HepG2 (cell line): ENCODE data around the gene PSMD1. TPM values are rescaled to one million over a fixed set of nuclear protein-coding genes. Genes with fewer than 3 reads are reported as not detected.

ENCODE experiments used
- GPN1 ChIP-seq: sonication (generic); formaldehyde crosslinking; IDR thresholded peaks from 2 replicates; pipeline ENCODE4 v1.5.1; 2020; ENCODE audit warnings: missing genetic modification reagents, borderline replicate concordance
- KAT2B ChIP-seq: fragments of 150-350 bp; IDR thresholded peaks from 2 replicates; pipeline ENCODE4 v1.6.1; 2014; ENCODE audit warnings: low read depth, low read length, borderline replicate concordance
- KDM1A ChIP-seq: IDR thresholded peaks from 2 replicates; pipeline ENCODE4 v1.6.1; 2016; ENCODE audit warnings: missing compliant biosample characterization
- MYC ChIP-seq: sonication (generic); formaldehyde crosslinking; IDR thresholded peaks from 2 replicates; pipeline ENCODE4 v1.9.0; 2021; ENCODE audit warnings: missing genetic modification reagents, borderline replicate concordance
- SMYD3 ChIP-seq: sonication (generic); formaldehyde crosslinking; IDR thresholded peaks from 2 replicates; pipeline ENCODE4 v1.8.1; 2023; ENCODE audit warnings: mild to moderate bottlenecking, missing genetic modification reagents
- ZNF432 ChIP-seq: sonication (generic); formaldehyde crosslinking; IDR thresholded peaks from 2 replicates; pipeline ENCODE4 v1.5.0; 2020; ENCODE audit warnings: missing genetic modification reagents, mild to moderate bottlenecking, borderline replicate concordance
- ZNF546 ChIP-seq: sonication (generic); formaldehyde crosslinking; conservative IDR thresholded peaks from 2 replicates; pipeline ENCODE4 v1.8.1; 2023; ENCODE audit warnings: mild to moderate bottlenecking, missing genetic modification reagents
- ZNF598 ChIP-seq: sonication (generic); formaldehyde crosslinking; IDR thresholded peaks from 2 replicates; pipeline ENCODE4 v1.5.1; 2020; ENCODE audit warnings: mild to moderate bottlenecking, missing genetic modification reagents, borderline replicate concordance
- polyA plus RNA-seq, 8 experiments: library from polyadenylated mRNA; depleted of rRNA in 3 of 8; stranded (reverse) in 7 of 8; unstranded in 1 of 8; fragments of >200 nt; fragmentation: Illumina TruSeq in 4 of 8; extraction: Trizol in 4 of 8; gene quantifications; 2 replicates each; pipeline versions ENCODE4 v1.2.1 to v1.2.3, GENCODE V29; 2011 to 2016; ENCODE audit warnings: low read depth in 4 of 8, missing spikeins in 1 of 8, mixed read lengths in 1 of 8; ENCODE audit not compliant: insufficient read depth in 1 of 8
- total RNA-seq, 5 experiments: library from RNA; depleted of rRNA; stranded (reverse); fragments of >200 nt; fragmentation: Illumina TruSeq; extraction: Trizol; gene quantifications; 2 replicates each; pipeline ENCODE4 v1.2.3, GENCODE V29; 2016; ENCODE audit warnings: low read depth in 1 of 5
- TF ChIP-seq, protein P1 (sequence below), 2 experiments: sonication (generic) in 1 of 2; formaldehyde crosslinking in 1 of 2; IDR thresholded peaks; 2 replicates each; pipeline versions ENCODE4 v1.4.0 to v1.6.1; 2016 to 2020; ENCODE audit warnings: borderline replicate concordance in 1 of 2, low read depth in 1 of 2, mild to moderate bottlenecking in 1 of 2, missing genetic modification reagents in 1 of 2
- TF ChIP-seq, protein P2 (sequence below): sonication (generic); formaldehyde crosslinking; IDR thresholded peaks from 2 replicates; pipeline ENCODE4 v1.4.0; 2020; ENCODE audit warnings: low read depth, missing genetic modification reagents
- TF ChIP-seq, protein P3 (sequence below), 2 experiments: sonication (generic) in 1 of 2; formaldehyde crosslinking in 1 of 2; IDR thresholded peaks; 2 replicates each; pipeline versions ENCODE4 v1.6.1 to v1.9.0; 2014 to 2022; ENCODE audit warnings: antibody characterized with exemption in 1 of 2, borderline replicate concordance in 1 of 2, inconsistent platforms in 1 of 2, low read depth in 1 of 2, missing genetic modification reagents in 1 of 2
- TF ChIP-seq, protein P4 (sequence below): IDR thresholded peaks from 2 replicates; pipeline ENCODE4 v1.6.1; 2016; ENCODE audit warnings: missing genetic modification reagents, missing compliant biosample characterization

Gene PSMD1
- total and polyA plus RNA-seq, 2 of the 13 experiments (the other 11 are each of a cell fraction or from before 2014, with no cell fraction given), result 136 to 191 TPM

DNA sequence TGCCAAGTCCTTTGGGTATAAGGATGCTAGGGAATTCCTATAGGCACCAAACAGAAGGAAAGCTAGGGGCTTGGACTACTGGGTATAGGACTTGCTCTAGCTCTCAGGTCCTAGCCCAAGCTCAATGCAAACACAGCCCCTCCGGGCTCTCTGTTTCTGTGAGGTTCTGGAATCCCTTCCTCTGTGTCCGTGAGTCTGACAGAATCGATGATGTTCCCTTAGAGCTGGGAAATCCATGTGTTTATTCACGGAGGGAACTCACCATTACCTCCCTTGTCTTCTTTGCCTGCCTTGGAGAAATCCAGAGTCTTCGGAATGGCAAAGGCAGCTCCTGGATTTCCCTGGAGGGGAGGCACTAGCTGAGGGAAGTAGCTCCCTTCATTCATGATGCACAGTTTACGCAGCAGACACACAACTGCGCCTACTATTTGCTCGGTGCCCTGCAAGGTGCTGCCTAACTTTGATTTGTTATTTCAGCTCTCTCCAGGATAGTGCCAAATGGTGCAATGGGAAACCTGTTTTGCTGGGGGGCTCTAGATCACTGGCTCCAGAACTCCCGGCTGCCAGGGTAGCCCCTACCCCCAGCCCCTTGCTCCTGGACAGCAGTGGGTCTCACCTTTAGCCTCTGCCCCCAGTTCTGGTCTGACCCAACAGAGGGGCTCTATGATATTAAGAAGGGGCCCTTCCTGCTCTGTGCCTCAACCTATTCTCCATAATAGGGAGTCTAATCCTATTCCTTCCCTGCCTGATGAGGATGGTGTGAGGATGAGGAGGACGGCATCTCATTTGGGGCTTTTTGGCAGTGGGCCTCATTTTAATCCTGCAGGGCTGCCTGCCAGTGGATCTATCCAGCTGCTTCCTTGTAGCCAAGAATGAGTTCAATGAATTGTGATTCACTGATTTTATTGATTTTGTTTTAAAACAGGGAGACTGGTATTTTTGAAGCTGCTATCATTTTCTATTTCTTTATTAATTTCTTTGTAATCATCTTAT lies 8.4 kb upstream of the PSMD1 start (continued):
- 0 out of 2 replicates have a peak, but pooled peaks have one; percentile 7 for TF ChIP-seq MYC
- TF ChIP-seq, protein P1, sequence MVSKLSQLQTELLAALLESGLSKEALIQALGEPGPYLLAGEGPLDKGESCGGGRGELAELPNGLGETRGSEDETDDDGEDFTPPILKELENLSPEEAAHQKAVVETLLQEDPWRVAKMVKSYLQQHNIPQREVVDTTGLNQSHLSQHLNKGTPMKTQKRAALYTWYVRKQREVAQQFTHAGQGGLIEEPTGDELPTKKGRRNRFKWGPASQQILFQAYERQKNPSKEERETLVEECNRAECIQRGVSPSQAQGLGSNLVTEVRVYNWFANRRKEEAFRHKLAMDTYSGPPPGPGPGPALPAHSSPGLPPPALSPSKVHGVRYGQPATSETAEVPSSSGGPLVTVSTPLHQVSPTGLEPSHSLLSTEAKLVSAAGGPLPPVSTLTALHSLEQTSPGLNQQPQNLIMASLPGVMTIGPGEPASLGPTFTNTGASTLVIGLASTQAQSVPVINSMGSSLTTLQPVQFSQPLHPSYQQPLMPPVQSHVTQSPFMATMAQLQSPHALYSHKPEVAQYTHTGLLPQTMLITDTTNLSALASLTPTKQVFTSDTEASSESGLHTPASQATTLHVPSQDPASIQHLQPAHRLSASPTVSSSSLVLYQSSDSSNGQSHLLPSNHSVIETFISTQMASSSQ (IDR thresholded peaks at IDR 0.05; ENCODE audit: low read depth), result no peak
- TF ChIP-seq, protein P1 (CRISPR knock-in tag; IDR thresholded peaks at IDR 0.05; ENCODE audit: borderline replicate concordance), result no peak
- TF ChIP-seq GPN1 (CRISPR knock-in tag), result no peak
- TF ChIP-seq ZNF598 (CRISPR knock-in tag), result no peak
- no peak for TF ChIP-seq ZNF432 (CRISPR knock-in tag)
- TF ChIP-seq KAT2B, result no peak
- TF ChIP-seq, protein P2, sequence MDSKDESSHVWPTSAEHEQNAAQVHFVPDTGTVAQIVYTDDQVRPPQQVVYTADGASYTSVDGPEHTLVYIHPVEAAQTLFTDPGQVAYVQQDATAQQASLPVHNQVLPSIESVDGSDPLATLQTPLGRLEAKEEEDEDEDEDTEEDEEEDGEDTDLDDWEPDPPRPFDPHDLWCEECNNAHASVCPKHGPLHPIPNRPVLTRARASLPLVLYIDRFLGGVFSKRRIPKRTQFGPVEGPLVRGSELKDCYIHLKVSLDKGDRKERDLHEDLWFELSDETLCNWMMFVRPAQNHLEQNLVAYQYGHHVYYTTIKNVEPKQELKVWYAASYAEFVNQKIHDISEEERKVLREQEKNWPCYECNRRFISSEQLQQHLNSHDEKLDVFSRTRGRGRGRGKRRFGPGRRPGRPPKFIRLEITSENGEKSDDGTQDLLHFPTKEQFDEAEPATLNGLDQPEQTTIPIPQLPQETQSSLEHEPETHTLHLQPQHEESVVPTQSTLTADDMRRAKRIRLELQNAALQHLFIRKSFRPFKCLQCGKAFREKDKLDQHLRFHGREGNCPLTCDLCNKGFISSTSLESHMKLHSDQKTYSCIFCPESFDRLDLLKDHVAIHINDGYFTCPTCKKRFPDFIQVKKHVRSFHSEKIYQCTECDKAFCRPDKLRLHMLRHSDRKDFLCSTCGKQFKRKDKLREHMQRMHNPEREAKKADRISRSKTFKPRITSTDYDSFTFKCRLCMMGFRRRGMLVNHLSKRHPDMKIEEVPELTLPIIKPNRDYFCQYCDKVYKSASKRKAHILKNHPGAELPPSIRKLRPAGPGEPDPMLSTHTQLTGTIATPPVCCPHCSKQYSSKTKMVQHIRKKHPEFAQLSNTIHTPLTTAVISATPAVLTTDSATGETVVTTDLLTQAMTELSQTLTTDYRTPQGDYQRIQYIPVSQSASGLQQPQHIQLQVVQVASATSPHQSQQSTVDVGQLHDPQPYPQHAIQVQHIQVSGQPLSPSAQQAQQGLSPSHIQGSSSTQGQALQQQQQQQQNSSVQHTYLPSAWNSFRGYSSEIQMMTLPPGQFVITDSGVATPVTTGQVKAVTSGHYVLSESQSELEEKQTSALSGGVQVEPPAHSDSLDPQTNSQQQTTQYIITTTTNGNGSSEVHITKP, result no peak
- TF ChIP-seq SMYD3 (CRISPR knock-in tag), result no peak
- TF ChIP-seq KDM1A, result no peak
- TF ChIP-seq, protein P3, sequence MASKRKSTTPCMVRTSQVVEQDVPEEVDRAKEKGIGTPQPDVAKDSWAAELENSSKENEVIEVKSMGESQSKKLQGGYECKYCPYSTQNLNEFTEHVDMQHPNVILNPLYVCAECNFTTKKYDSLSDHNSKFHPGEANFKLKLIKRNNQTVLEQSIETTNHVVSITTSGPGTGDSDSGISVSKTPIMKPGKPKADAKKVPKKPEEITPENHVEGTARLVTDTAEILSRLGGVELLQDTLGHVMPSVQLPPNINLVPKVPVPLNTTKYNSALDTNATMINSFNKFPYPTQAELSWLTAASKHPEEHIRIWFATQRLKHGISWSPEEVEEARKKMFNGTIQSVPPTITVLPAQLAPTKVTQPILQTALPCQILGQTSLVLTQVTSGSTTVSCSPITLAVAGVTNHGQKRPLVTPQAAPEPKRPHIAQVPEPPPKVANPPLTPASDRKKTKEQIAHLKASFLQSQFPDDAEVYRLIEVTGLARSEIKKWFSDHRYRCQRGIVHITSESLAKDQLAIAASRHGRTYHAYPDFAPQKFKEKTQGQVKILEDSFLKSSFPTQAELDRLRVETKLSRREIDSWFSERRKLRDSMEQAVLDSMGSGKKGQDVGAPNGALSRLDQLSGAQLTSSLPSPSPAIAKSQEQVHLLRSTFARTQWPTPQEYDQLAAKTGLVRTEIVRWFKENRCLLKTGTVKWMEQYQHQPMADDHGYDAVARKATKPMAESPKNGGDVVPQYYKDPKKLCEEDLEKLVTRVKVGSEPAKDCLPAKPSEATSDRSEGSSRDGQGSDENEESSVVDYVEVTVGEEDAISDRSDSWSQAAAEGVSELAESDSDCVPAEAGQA (IDR thresholded peaks at IDR 0.05; ENCODE audit: low read depth), result no peak
- TF ChIP-seq, protein P3 (CRISPR knock-in tag; IDR thresholded peaks at IDR 0.05; ENCODE audit: borderline replicate concordance), result no peak
- TF ChIP-seq, protein P4, sequence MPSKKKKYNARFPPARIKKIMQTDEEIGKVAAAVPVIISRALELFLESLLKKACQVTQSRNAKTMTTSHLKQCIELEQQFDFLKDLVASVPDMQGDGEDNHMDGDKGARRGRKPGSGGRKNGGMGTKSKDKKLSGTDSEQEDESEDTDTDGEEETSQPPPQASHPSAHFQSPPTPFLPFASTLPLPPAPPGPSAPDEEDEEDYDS (CRISPR knock-in tag), result no peak
- TF ChIP-seq ZNF546, result no peak
